Measurements from ENCODE around the gene OTUD7B.
"Not testable (repeated sequence)": the region's sequence is repeated elsewhere in the genome, so short reads cannot be mapped to it uniquely, and the experiment has no call there.

Gene OTUD7B

DNA sequence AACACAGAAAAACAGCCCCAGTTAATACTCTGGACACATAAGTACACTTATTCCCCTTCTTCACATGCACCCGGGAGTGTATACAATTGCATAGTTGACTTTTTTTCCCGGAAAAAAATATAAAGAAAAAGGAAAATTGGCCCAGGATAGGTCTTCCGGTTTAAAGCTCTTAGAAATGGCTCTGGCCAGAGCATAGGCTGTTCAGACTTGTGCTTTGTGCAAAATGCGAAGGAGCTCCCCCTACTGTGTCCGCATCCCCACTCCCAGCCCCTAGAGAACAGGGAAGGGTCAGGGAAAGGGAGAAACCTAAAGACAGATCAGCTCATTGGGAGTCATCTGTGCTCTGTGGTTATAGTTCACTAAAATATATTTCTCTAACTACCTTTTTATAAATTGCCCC, 68.3 kb downstream of the OTUD7B start:
- no peak for DNase-seq (ENCODE audit: low read depth)
- no peak overlapping the region for H3K4me3 ChIP-seq (ENCODE audit: low read depth, low read length)
- TF ChIP-seq, protein P1, sequence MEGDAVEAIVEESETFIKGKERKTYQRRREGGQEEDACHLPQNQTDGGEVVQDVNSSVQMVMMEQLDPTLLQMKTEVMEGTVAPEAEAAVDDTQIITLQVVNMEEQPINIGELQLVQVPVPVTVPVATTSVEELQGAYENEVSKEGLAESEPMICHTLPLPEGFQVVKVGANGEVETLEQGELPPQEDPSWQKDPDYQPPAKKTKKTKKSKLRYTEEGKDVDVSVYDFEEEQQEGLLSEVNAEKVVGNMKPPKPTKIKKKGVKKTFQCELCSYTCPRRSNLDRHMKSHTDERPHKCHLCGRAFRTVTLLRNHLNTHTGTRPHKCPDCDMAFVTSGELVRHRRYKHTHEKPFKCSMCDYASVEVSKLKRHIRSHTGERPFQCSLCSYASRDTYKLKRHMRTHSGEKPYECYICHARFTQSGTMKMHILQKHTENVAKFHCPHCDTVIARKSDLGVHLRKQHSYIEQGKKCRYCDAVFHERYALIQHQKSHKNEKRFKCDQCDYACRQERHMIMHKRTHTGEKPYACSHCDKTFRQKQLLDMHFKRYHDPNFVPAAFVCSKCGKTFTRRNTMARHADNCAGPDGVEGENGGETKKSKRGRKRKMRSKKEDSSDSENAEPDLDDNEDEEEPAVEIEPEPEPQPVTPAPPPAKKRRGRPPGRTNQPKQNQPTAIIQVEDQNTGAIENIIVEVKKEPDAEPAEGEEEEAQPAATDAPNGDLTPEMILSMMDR (IDR thresholded peaks at IDR 0.05; ENCODE audit: insufficient read depth, low read depth, low read length, missing control alignments), result no peak

DNA sequence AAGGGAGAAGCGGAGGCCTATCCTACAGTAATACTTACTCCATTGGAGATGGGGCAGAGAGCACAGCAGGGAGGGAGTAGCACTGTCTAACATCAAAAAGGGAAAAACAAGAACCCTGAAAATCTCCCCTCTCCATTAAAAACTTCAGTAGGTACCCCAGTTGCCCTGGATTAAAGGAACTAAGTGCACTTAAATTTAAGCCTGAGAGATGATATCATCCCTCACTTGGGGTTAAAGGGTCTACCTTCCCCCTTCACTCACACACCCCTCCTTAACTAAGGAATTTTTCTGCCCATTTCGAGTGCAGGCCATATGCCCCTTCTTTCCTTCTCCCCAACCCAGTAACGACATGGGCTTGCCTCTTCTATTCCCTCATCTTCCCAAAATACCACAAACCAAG, 70.1 kb downstream of the OTUD7B start:
- TF ChIP-seq, protein P1 (IDR thresholded peaks at IDR 0.05; ENCODE audit: insufficient read depth, low read depth, low read length, missing control alignments), result no peak
- no peak for DNase-seq (ENCODE audit: low read depth)
- H3K4me3 ChIP-seq (ENCODE audit: low read depth, low read length), result no peak overlapping the region

DNA sequence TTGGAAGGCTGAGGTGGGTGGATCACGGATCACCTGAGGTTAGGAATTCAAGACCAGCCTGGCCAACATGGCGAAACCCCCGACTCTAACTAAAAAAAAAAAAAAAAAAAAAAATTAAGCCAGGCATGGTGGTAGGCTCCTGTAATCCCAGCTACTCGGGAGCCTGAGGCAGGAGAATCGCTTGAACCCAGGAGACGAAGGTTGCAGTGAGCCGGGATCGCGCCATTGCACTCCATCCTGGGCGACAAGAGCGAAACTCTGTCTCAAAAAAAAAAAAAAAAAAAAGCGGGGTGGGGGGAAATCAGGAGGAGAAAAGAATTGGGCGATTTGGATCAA, 71.9 kb downstream of the OTUD7B start:
- DNase-seq (ENCODE audit: low read depth); H3K4me3 ChIP-seq (ENCODE audit: low read depth, low read length): not testable (repeated sequence)

DNA sequence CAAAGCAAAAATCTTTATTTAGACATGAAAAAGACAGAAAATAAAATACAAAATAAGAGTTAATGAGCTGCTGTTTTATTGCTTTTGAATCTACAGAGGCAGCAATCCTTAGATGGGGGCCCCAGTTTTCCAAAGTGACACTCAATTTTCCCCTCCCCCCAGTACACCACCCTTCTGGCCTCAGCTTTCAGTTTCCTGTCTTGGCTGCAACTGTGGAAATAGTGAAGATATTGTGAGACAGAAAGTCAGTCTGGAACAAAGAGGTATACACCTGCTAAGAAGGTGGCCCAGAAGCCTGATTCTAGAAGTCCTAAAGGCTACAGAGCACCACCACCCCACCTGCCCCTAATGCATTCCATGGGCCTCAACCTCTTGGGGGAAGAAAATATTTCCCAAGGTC, 72.8 kb downstream of the OTUD7B start:
- peak; percentile 45 for DNase-seq (ENCODE audit: low read depth)
- TF ChIP-seq, protein P1 (IDR thresholded peaks at IDR 0.05; ENCODE audit: insufficient read depth, low read depth, low read length, missing control alignments), result no peak
- H3K4me3 ChIP-seq (ENCODE audit: low read depth, low read length), result no peak overlapping the region

DNA sequence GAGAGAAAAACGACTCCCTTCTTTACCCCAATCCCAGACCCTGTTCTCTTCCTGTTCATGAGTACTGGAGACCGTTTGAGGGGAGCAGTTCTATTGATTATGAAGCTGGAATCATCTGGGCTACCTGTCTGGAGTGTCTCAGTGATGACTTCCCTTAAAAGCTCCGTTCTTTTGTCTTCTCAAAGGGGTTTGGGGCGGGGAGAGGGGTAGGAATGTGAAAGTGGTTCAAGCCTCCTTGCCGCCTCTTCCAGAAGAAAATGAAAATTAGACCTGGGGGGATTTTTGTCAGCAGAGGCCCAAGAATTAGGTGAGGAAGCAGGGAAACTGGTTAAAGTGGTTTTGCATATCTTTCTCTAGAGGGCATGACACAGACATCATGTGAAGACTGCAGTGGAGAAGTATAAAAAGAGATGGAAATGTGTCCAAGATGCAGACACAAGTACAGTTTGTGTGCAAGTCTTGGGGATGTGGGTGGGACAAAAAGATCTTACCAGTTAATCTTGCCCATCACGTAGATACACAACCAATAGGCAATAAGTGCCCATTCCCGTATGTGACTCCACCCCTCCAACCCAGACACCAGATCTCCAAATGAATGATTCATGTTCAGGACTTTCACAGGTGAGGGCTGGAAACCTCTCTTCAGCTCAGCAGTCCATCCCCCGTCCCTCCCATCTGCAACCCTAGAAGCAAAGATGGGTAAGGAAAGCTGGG, 73.4 kb downstream of the OTUD7B start:
- no peak overlapping the region for H3K4me3 ChIP-seq (ENCODE audit: low read depth, low read length)
- TF ChIP-seq, protein P1 (IDR thresholded peaks at IDR 0.05; ENCODE audit: insufficient read depth, low read depth, low read length, missing control alignments), result no peak
- peak; percentile 16 for DNase-seq (ENCODE audit: low read depth)

DNA sequence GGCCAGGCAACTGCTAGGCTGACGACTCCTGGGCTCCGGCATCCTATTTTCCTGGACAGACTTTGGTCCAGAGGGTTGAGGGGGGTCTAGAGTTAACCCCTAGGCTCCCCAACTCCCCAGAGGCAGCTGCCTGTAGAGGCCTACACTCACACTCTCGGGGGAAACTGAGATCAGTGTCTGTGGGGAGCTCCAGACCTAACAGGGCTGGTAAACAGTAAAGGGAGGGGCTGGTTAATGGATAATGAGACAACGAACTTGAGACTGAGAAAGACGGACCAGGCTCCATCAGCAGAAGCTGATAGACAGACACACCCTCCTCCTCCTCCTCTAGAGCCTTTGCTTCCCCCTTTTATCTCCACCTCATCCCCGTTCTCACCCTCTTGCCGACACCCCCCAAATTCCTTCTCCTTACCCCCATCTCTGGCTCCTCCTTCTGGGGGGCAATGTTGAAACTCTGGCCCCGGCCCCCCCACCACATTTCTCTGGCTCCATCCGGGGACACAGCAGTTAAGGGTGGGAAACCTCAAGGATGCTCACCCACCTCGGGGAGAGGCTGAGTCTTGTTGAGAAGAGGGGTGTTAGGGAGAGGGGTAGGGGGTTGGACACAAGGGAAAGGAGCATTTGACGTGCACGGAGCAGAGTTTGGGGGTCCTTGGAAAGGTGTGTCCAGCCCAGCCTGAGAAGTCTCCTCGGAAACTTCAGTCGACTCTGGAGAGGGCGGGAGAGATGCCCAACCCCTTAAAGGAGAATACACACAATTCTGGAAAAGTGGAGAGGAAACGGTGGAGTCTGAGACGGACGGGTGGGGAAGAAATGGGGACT, 74.1 kb downstream of the OTUD7B start, which contains the start of gene MTMR11:
Gene MTMR11, minus strand, starts transcription at position 710 of the 822 bp plus-strand sequence. Its CDS starts 232 bp downstream, at position 478.
- TF ChIP-seq, protein P1 (IDR thresholded peaks at IDR 0.05; ENCODE audit: insufficient read depth, low read depth, low read length, missing control alignments), result no peak
- no peak within 1 kb of the TSS for H3K4me3 ChIP-seq (ENCODE audit: low read depth, low read length)
- DNase-seq (ENCODE audit: low read depth), result no peak

DNA sequence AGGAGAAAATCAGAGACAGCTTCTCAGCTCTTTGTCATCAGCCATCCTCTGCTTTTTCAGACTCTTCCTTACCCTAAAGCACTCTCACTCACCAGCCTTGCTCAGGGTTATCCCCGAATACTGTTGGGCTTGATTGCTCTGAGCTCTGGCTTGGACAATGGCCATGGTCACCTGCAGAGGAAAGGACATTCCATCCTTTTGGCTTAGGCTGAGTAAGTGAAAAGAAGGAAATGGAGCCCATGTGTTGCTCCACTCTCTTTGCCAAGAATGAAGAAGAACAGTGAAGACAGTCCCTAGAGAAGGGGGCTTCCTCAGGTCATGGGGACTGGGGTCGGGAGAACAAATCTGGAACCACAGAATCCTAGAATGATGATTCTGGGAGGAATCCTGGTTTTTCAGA, 76.2 kb downstream of the OTUD7B start:
- TF ChIP-seq, protein P1 (IDR thresholded peaks at IDR 0.05; ENCODE audit: insufficient read depth, low read depth, low read length, missing control alignments), result no peak
- no peak overlapping the region for H3K4me3 ChIP-seq (ENCODE audit: low read depth, low read length)
- DNase-seq (ENCODE audit: low read depth), result no peak

All from GM12865 (cell line).